Measurements from ENCODE around the gene SPHK2.

SPHK2 gene

DNA sequence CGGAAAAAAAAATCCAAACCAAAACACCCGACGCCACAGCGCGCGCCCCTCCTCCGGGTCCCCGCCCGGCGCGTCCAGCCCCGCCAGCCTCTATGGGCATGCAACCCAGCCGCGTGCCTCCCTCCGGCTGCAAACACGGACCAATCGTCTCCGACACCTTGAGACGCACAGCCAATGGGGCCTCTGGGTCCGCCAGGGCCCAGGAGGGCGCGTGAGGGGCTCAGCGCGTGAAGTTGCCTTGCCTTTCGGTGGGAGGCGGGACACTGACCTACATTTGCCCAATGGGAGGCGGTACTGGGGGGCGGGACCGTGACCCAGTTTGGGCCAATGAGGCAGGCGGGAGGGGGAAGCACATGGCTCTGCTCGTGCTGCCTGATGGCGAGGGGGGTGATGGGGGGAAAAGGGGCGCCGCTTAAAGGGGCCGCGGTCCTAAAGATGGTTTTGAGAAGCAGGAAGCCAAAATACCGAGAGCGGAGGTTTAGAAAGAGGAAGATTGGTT is 18.2 kb downstream of the SPHK2 start:
- Histone ChIP-seq H3K4me1 (peaks cover 40 to 60% (median 46%) of the 10 kb centered on the region in 10 experiments), H3K9me3 (replicated peaks in 1 of 11) (no peaks in the 10 kb centered on the region), H3K36me3 (peaks cover 0 to 14% (median 11%) of the 10 kb centered on the region in 11 experiments; a peak in 12 of 22 replicates), H4K20me1 (peaks cover 0 to 12% (median 0%) of the 10 kb centered on the region in 11 experiments; a peak in 6 of 22 replicates), H3K27ac (peak overlapping the region; percentile 90 to 99 (median 97)), H3K4me3 (peak overlapping the region; percentile 79 to 98 (median 92)), H3K9ac (peak overlapping the region; percentile 88 to 98 (median 92)), H3K27me3 (no peaks in the 10 kb centered on the region), H3K4me2 (peak overlapping the region; percentile 31 to 99 (median 97); a peak in 20 of 22 replicates)
- no peak for TF ChIP-seq Cebpa-rat (IDR thresholded peaks at IDR 0.05)

DNA sequence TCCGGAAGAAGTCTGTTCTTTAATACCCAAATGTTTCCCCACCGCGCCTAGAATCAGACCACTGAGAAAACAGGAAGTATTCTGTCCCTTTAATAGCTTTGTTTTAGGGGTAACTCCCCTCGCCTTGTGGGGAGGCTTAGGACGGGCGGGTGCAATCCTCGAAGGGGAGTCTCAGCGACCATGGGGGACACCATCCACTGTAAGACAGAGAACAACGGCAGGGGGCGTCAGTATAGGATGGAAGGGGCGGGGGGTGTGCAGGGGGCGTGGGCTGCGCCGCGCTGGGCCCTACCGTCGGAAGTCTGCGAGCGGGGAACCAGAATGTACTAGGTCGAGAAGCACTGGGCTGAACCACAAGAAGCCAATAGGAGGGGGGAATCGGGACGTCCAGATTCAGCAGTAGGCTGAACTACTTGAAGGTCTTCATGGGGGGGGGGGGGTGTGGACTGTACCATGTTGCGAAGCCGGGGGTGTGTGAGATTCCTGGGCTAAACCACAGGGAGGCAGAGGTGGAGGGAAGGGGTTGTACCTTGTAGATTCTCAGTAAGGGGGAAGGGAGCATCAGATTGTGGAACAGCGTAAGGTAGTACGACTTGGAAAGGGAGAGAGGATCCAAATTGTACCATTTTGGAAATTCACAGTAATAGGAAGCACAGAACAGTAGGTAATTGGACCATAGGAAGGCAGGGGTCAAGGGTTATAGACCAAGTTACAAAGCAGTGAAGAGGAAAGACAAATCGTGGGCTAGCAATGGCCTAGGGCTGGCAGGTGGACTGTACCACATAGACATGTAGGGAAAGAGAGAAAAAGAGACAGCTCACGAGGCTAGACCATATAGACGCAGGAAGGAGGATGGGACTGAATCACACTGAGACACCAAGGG is 18.9 kb downstream of the SPHK2 start:
- Histone ChIP-seq H4K20me1 (peaks cover 0 to 12% (median 0%) of the 10 kb centered on the region in 11 experiments; a peak in 5 of 22 replicates), H3K27me3 (no peaks in the 10 kb centered on the region), H3K4me1 (peaks cover 36 to 59% (median 45%) of the 10 kb centered on the region in 10 experiments), H3K4me2 (peak overlapping the region; percentile 77 to 99 (median 93)), H3K4me3 (peak overlapping the region; percentile 50 to 88 (median 54)), H3K27ac (peak overlapping the region; percentile 90 to 99 (median 97)), H3K9ac (peak overlapping the region; percentile 88 to 98 (median 92)), H3K36me3 (peaks cover 0 to 9% (median 4%) of the 10 kb centered on the region in 11 experiments; a peak in 10 of 22 replicates), H3K9me3 (replicated peaks in 1 of 11) (no peaks in the 10 kb centered on the region)
- no peak for TF ChIP-seq Cebpa-rat (IDR thresholded peaks at IDR 0.05)

DNA sequence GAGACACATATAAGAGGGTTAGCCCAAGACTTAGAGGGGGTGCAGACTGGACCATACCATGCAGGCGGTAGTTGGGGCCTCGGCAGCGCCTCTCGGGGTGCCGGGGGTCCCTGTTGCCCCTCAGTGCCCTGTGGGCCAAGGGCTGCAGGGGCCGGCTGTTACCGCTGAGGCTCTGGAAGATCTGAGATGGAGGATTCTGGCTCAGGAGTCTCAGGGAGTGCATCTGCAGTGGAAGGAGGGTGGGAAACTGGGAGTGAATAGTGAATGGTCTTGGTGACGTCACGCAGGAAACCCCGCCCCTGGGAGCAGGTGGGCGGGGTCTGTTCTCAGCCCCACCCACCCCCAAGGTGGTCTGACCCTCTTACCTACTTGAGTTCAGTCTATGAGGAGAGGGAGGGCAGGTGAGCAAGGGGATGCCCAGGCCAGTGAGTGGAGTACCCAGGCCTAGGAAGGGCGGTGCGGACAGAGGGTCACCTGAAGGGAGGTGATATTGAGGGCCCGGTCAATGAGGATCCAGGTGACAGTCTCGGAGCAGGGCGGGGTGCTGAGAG is 19.6 kb downstream of the SPHK2 start:
- no peaks in the 10 kb centered on the region for H3K9me3 ChIP-seq (replicated peaks in 1 of 11)
- peak overlapping the region; percentile 88 to 98 (median 92) for H3K9ac ChIP-seq
- peaks cover 0 to 12% (median 0%) of the 10 kb centered on the region in 11 experiments; a peak in 5 of 22 replicates for H4K20me1 ChIP-seq
- H3K27ac ChIP-seq = peak overlapping the region; percentile 90 to 99 (median 97)
- H3K4me1 ChIP-seq = peaks cover 33 to 53% (median 42%) of the 10 kb centered on the region in 10 experiments
- H3K36me3 ChIP-seq = peaks cover 0 to 8% (median 0%) of the 10 kb centered on the region in 11 experiments; a peak in 1 of 22 replicates
- peak overlapping the region; percentile 77 to 99 (median 93) for H3K4me2 ChIP-seq
- no peak for TF ChIP-seq Cebpa-rat (IDR thresholded peaks at IDR 0.05)
- peak overlapping the region; percentile 50 to 88 (median 54) for H3K4me3 ChIP-seq
- H3K27me3 ChIP-seq = no peaks in the 10 kb centered on the region

DNA sequence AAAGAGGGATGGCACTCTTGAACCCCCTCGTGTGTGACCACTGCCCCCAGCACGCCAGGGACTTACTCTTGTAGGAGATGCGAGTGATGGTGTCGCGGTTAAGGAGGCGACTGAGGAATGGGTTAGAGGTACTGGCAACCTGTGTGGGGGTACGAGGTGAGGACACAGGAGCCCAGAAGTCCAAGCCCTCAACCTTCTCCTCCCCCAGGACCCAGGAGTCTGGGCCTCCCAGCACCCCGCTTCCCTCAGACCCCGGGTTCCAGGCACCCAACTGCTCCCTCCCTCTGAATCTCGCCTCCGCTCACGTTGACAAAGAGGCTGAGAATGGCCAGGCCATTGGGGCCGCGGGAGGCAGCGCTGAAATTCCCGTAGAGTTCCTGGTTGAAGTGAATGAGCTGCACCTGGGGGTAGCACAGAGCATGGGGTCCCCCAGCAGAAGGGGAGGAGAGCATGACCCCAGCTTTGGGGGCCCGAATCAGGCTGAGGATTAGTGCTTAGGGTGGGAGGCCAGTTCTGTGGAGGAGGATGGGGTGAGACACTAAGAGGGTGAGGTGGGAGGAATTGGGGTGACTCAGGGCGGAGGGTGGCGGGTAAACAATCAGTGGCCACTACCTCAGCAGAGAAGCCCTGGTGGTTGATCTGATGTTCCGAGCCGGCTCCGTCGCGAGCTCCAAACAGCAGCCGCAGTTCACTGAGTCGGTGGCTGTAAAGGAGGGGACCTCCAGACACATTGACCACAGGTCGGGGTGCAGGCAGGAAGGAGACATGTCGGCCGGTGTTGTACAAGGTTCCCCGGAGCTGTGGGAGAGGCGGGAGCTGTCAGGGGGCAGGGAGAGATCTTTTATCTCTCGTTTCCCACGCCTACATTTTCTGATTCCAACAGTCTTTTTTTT is 20.4 kb downstream of the SPHK2 start:
- Histone ChIP-seq H3K4me1 (peaks cover 35 to 52% (median 42%) of the 10 kb centered on the region in 10 experiments), H3K4me2 (peak overlapping the region in 9 of 11 experiments; percentile 91 to 99 (median 93); a peak in 14 of 22 replicates), H3K27me3 (no peaks in the 10 kb centered on the region), H3K9ac (peak overlapping the region in 1 of 11 experiments; percentile 18; a peak in 1 of 22 replicates), H3K9me3 (replicated peaks in 1 of 11) (no peaks in the 10 kb centered on the region), H3K4me3 (no peak overlapping the region), H3K27ac (peak overlapping the region in 10 of 11 experiments; percentile 32 to 99 (median 97); a peak in 14 of 22 replicates), H3K36me3 (0 out of 22 replicates have a peak, but pooled peaks cover 0 to 8% (median 0%) of the 10 kb centered on the region in 11 experiments), H4K20me1 (peaks cover 0 to 12% (median 0%) of the 10 kb centered on the region in 11 experiments; a peak in 5 of 22 replicates)
- no peak for TF ChIP-seq Cebpa-rat (IDR thresholded peaks at IDR 0.05)

DNA sequence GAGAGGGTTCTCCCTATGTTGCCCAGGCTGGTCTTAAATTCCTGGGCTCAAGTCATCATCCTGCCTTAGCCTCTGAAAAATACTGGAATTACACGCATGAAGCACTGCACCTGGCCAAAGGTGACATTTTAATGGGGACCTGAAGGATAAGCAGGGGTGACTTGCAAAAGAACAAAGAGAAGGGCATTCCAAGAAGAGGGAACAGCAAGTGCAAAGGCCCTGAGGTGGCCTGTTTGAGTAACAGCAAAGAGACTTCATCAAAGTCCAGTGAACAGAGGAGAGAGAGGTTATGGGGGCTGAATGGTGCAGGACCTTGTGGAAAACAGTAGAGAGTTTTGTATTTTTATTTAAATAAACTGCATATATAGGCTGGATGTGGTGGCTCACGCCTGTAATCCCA is 22.5 kb downstream of the SPHK2 start:
- no peak overlapping the region for H3K27ac ChIP-seq
- H3K4me1 ChIP-seq = peaks cover 31 to 58% (median 48%) of the 10 kb centered on the region in 10 experiments

DNA sequence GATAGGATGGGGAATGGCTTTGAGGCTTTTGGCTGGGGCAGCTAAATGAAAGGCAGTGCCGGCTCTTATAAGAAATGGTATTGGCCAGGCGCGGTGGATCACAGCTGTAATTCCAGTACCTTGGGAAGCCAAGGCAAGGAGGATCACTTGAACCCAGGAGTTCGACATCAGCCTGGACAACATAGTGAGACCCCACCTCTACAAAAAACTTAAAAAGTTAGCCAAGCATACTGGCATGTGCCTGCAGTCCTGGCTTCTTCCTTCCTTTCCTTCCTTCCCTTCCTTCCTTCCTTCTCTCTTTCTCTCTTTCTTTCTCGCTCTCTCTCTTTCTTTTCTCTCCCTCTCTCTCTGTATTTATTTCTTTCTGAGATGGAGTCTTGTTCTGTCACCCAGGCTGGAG is 23.6 kb downstream of the SPHK2 start:
- Histone ChIP-seq H3K27me3 (no peaks in the 10 kb centered on the region), H3K27ac (0 out of 22 replicates have a peak overlapping the region, but pooled peaks of 2 of the 11 experiments have one; percentile 5 to 32), H3K4me1 (peaks cover 41 to 65% (median 58%) of the 10 kb centered on the region in 10 experiments), H4K20me1 (no peaks in the 10 kb centered on the region), H3K4me3 (no peak overlapping the region), H3K9me3 (replicated peaks in 1 of 11) (no peaks in the 10 kb centered on the region), H3K36me3 (0 out of 22 replicates have a peak, but pooled peaks cover 0 to 8% (median 0%) of the 10 kb centered on the region in 11 experiments), H3K4me2 (peak overlapping the region in 7 of 11 experiments; percentile 1 to 94 (median 26); a peak in 7 of 22 replicates), H3K9ac (no peak overlapping the region)
- TF ChIP-seq Cebpa-rat (IDR thresholded peaks at IDR 0.05) = no peak

More for the DNA sequence above, 22.5 kb downstream of the SPHK2 start:
- TF ChIP-seq Cebpa-rat (IDR thresholded peaks at IDR 0.05) = no peak
- H3K36me3 ChIP-seq = 0 out of 22 replicates have a peak, but pooled peaks cover 0 to 8% (median 0%) of the 10 kb centered on the region in 11 experiments
- H3K4me2 ChIP-seq = no peak overlapping the region
- H4K20me1 ChIP-seq = peaks cover 0 to 3% (median 0%) of the 10 kb centered on the region in 11 experiments; a peak in 5 of 22 replicates
- no peak overlapping the region for H3K9ac ChIP-seq
- no peak overlapping the region for H3K4me3 ChIP-seq
- no peaks in the 10 kb centered on the region for H3K27me3 ChIP-seq
- H3K9me3 ChIP-seq (replicated peaks in 1 of 11) = no peaks in the 10 kb centered on the region

DNA sequence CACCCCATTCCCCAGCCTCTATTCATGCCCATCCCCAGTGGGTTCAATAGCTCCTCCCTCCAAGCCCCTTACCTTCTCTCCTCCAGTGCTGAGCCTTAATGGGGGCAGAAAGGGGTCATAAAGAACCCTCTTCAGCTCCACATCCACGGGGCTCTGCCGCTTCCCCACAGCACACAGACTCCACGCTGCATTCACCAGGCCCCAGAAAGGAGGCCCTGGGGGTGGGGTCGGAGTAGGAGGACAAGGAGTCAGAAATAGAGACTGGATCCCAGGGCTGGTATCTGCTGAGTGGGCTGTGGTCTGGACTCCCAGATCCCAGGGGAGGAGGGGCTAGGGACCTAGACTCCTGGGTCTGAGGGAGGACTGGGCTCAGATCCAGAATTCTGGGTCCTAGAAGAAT is 25.0 kb downstream of the SPHK2 start:
- 0 out of 22 replicates have a peak, but pooled peaks cover 0 to 4% (median 0%) of the 10 kb centered on the region in 11 experiments for H3K36me3 ChIP-seq
- TF ChIP-seq Cebpa-rat (IDR thresholded peaks at IDR 0.05) = no peak
- peak overlapping the region in 6 of 11 experiments; percentile 81 to 87 (median 84); a peak in 7 of 22 replicates for H3K9ac ChIP-seq
- H4K20me1 ChIP-seq = no peaks in the 10 kb centered on the region
- H3K27ac ChIP-seq = peak overlapping the region in 4 of 11 experiments; percentile 17 to 89 (median 56); a peak in 9 of 22 replicates
- no peaks in the 10 kb centered on the region for H3K27me3 ChIP-seq
- peak overlapping the region in 8 of 10 experiments; percentile 61 to 71 (median 64); a peak in 15 of 20 replicates for H3K4me3 ChIP-seq
- H3K4me1 ChIP-seq = peaks cover 39 to 63% (median 57%) of the 10 kb centered on the region in 10 experiments
- H3K4me2 ChIP-seq = peak overlapping the region; percentile 94 to 100 (median 100)
- no peaks in the 10 kb centered on the region for H3K9me3 ChIP-seq (replicated peaks in 1 of 11)

Data from BLaER1 treated with 17β-estradiol and CSF1 and Interleukin-3, amounts not matched to agents 10 nM and 100 nM (cell line).